Measurements from ENCODE around the gene ESPNL. TPM values are rescaled to one million over a fixed set of nuclear protein-coding genes. Genes with fewer than 3 reads are reported as not detected.
A peak's percentile ranks its signal among the peaks of the same experiment; 100 is the strongest.

Gene ESPNL
- total and polyA plus RNA-seq, 9 of the 15 experiments (the other 6 are each of a cell fraction or from before 2014, with no cell fraction given): 0.03 to 0.09 (median 0.05) TPM; not detected in 3

GRCh38 chr2:238140721-238141540 lies 40.8 kb downstream of the ESPNL start (continued):
- TF ChIP-seq, protein P1, sequence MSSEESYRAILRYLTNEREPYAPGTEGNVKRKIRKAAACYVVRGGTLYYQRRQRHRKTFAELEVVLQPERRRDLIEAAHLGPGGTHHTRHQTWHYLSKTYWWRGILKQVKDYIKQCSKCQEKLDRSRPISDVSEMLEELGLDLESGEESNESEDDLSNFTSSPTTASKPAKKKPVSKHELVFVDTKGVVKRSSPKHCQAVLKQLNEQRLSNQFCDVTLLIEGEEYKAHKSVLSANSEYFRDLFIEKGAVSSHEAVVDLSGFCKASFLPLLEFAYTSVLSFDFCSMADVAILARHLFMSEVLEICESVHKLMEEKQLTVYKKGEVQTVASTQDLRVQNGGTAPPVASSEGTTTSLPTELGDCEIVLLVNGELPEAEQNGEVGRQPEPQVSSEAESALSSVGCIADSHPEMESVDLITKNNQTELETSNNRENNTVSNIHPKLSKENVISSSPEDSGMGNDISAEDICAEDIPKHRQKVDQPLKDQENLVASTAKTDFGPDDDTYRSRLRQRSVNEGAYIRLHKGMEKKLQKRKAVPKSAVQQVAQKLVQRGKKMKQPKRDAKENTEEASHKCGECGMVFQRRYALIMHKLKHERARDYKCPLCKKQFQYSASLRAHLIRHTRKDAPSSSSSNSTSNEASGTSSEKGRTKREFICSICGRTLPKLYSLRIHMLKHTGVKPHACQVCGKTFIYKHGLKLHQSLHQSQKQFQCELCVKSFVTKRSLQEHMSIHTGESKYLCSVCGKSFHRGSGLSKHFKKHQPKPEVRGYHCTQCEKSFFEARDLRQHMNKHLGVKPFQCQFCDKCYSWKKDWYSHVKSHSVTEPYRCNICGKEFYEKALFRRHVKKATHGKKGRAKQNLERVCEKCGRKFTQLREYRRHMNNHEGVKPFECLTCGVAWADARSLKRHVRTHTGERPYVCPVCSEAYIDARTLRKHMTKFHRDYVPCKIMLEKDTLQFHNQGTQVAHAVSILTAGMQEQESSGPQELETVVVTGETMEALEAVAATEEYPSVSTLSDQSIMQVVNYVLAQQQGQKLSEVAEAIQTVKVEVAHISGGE (CRISPR knock-in tag; IDR thresholded peaks at IDR 0.05): no peak

DNA sequence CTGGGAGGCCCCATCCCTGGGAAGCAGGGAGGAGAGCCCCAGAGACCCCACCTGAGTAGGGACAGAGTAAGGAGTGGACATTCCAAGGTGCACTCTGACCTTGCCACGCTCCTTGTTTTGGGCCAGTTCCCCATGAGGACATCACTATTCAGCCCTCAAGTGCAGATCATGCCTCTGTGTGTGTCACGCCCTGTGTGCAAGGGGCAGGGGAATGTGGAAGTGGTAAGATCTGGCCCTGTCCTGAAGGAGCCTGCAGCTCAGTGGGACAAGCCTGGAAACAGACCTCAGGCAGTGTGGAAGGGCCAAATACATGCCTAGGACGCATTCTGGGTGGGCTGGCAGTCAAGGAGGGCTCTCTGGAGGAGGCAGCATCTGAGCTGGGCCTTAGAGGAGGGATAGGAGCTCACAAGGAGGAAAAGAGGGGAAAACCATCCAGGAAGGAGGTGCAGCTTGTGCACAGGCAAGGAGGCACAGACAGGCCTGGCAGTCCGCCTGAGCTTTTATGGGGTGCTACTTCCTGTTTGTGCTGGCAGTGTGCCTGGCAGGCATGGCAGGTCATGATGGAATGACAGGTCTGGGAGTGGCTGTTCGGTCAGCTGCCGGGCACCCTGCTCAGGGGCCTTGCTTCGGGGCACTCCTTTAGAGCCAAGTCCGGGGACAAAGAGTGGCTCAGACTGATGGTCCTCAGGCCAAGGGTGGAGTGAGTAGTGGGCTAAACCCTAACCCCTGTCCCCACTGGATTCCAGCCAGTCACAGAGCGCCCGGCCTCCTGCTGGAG lies 41.6 kb downstream of the ESPNL start:
- ChIA-PET POLR2A (no interaction called here), CTCF (ENCODE audit: low intra/inter-chr PET ratio) (no interaction called here)
- Histone ChIP-seq H3K4me1 (replicated peaks in 1 of 2; ENCODE audit: control insufficient read depth in 2 of 2, insufficient read depth in 2 of 2, low read length in 2 of 2) (peaks cover 6 to 61% of the 10 kb centered on the region in 2 experiments; a peak in 4 of 5 replicates), H3K9ac (ENCODE audit: insufficient read depth in 1 of 2, low read depth in 2 of 2, low read length in 2 of 2) (no peak overlapping the region), H3K9me1 (ENCODE audit: control insufficient read depth, insufficient read depth, low read length) (no peaks in the 10 kb centered on the region), H2AFZ (ENCODE audit: low read depth, low read length) (no peak overlapping the region), H3K79me2 (ENCODE audit: control insufficient read depth, insufficient read depth, low read length) (no peaks in the 10 kb centered on the region), H3K9me3 (replicated peaks; ENCODE audit: control insufficient read depth, insufficient read depth, low read depth, low read length) (no peaks in the 10 kb centered on the region), H3K27ac (ENCODE audit: extremely low read depth, low read depth, low read length) (no peak overlapping the region), H3K4me2 (ENCODE audit: insufficient read depth, low read length) (no peak overlapping the region), H3K27me3 (ENCODE audit: control insufficient read depth in 2 of 2, insufficient read depth in 2 of 2, low read length in 2 of 2) (peaks cover 0 to 5% of the 10 kb centered on the region in 2 experiments; a peak in 2 of 5 replicates), H3K36me3 (ENCODE audit: control insufficient read depth, insufficient read depth, low read length) (no peaks in the 10 kb centered on the region), H4K20me1 (replicated peaks; ENCODE audit: control insufficient read depth, insufficient read depth, low read length) (peaks cover 2% of the 10 kb centered on the region; the same call in 1 of the 2 replicates), H3K4me3 (no peak overlapping the region)
- TF ChIP-seq TSC22D4 (tag; IDR thresholded peaks at IDR 0.05): no peak
- TF ChIP-seq ZFP36 (IDR thresholded peaks at IDR 0.05; ENCODE audit: low read depth, low read length, partially characterized antibody): peak; percentile 91
- no peak for DNase-seq (ENCODE audit: extremely low read depth in 1 of 4, low spot score in 3 of 4)
- no peak for ATAC-seq
- FAIRE-seq: no peak
- intact Hi-C loops (cut with micrococcal nuclease): no loop called here
- 18% methylated on average over 9 of the region's 10 CpGs for WGBS (ENCODE audit: insufficient coverage, low coverage, missing lambda C conversion rate)
- no TSS peak for BruUV-seq (replicated peaks)
- in situ Hi-C loops (cut with MboI): no loop called here
